CD14-positive monocyte (primary cell): ENCODE data around the gene ACOT7. TPM values are rescaled to one million over a fixed set of nuclear protein-coding genes. Genes with fewer than 3 reads are reported as not detected.

Source experiments
- DNase-seq, 3 donors: peaks; one replicate each; pipeline ENCODE4 v3.0.0-alpha.2; 2011 to 2022
- H2AFZ ChIP-seq: 2 replicates; pipeline ENCODE4 v1.6.0; 2012; ENCODE audit warnings: mild to moderate bottlenecking, low read depth, low read length, inconsistent platforms; ENCODE audit not compliant: insufficient read depth, poor library complexity, severe bottlenecking
- H3K27ac ChIP-seq, 2 donors: 1 replicate in 1 of 2; 2 replicates in 1 of 2; pipeline ENCODE4 v1.5.1; 2012 to 2013; ENCODE audit warnings: low read length in 2 of 2, control low read depth in 1 of 2, inconsistent platforms in 1 of 2, low read depth in 1 of 2, mild to moderate bottlenecking in 1 of 2
- H3K27me3 ChIP-seq, 2 donors: one replicate each; pipeline versions ENCODE4 v1.6.0 to v1.6.1; 2011 to 2013; ENCODE audit warnings: low read length in 2 of 2; ENCODE audit not compliant: control insufficient read depth in 2 of 2, insufficient read depth in 2 of 2
- H3K36me3 ChIP-seq, 2 donors: replicated peaks in 1 of 2; 1 replicate in 1 of 2; 2 replicates in 1 of 2; pipeline versions ENCODE4 v1.5.1 to v1.6.1; 2012 to 2013; ENCODE audit warnings: low read length in 2 of 2, control low read depth in 1 of 2, inconsistent platforms in 1 of 2, mild to moderate bottlenecking in 1 of 2; ENCODE audit not compliant: insufficient read depth in 2 of 2, control insufficient read depth in 1 of 2
- H3K4me1 ChIP-seq, 2 donors: 1 replicate in 1 of 2; 2 replicates in 1 of 2; pipeline versions ENCODE4 v1.5.1 to v1.6.1; 2012 to 2013; ENCODE audit warnings: low read length in 2 of 2, control low read depth in 1 of 2, inconsistent platforms in 1 of 2, mild to moderate bottlenecking in 1 of 2, moderate library complexity in 1 of 2; ENCODE audit not compliant: insufficient read depth in 2 of 2, control insufficient read depth in 1 of 2
- H3K4me2 ChIP-seq: replicated peaks from 2 replicates; pipeline ENCODE3; 2012; ENCODE audit warnings: low read length, moderate library complexity, mild to moderate bottlenecking; ENCODE audit not compliant: poor library complexity, severe bottlenecking; ENCODE audit errors: extremely low read depth
- H3K4me3 ChIP-seq, 3 experiments: fragments of 200-600 bp in 1 of 3; sonication (generic) in 1 of 3; replicated peaks in 1 of 3; 1 replicate in 2 of 3; 2 replicates in 1 of 3; pipeline ENCODE4 v1.5.1; 2011 to 2013; ENCODE audit warnings: low read length in 3 of 3, mild to moderate bottlenecking in 3 of 3, control low read depth in 2 of 3, low read depth in 2 of 3, inconsistent platforms in 1 of 3, moderate library complexity in 1 of 3
- H3K79me2 ChIP-seq: 2 replicates; pipeline ENCODE4 v1.6.0; 2012; ENCODE audit warnings: mild to moderate bottlenecking, control low read depth, inconsistent platforms, low read length, moderate library complexity; ENCODE audit not compliant: insufficient read depth
- H3K9ac ChIP-seq: 2 replicates; pipeline ENCODE4 v1.6.0; 2017; ENCODE audit warnings: low read length, mild to moderate bottlenecking; ENCODE audit not compliant: insufficient read depth, poor library complexity, severe bottlenecking
- H3K9me3 ChIP-seq, 2 donors: replicated peaks in 1 of 2; 1 replicate in 1 of 2; 2 replicates in 1 of 2; pipeline versions ENCODE4 v1.5.1 to v1.6.1; 2012 to 2013; ENCODE audit warnings: low read length in 2 of 2, control low read depth in 1 of 2; ENCODE audit not compliant: control insufficient read depth in 1 of 2, insufficient read depth in 1 of 2
- H4K20me1 ChIP-seq: 2 replicates; pipeline ENCODE4 v1.6.0; 2012; ENCODE audit warnings: mild to moderate bottlenecking, low read length, control low read depth, moderate library complexity; ENCODE audit not compliant: insufficient read depth
- H3K27ac Mint-ChIP-seq, 7 donors: one replicate each; pipeline ENCODE4 v1.8.0; 2020; ENCODE audit warnings: mild to moderate bottlenecking in 7 of 7, mixed read lengths in 7 of 7, moderate library complexity in 6 of 7, inconsistent platforms in 2 of 7
- H3K27me3 Mint-ChIP-seq, 3 donors: one replicate each; pipeline ENCODE4 v1.8.0; 2021 to 2022; ENCODE audit warnings: low read depth in 3 of 3, mild to moderate bottlenecking in 3 of 3, mixed read lengths in 3 of 3, moderate library complexity in 3 of 3, inconsistent platforms in 1 of 3
- H3K36me3 Mint-ChIP-seq, 2 donors: one replicate each; pipeline ENCODE4 v1.8.0; 2020; ENCODE audit warnings: mixed read lengths in 2 of 2, inconsistent platforms in 1 of 2, mild to moderate bottlenecking in 1 of 2
- H3K4me1 Mint-ChIP-seq: one replicate; pipeline ENCODE4 v1.8.0; 2020; ENCODE audit warnings: mild to moderate bottlenecking, mixed read lengths
- H3K4me3 Mint-ChIP-seq, 2 donors: one replicate each; pipeline ENCODE4 v1.8.0; 2020; ENCODE audit warnings: mild to moderate bottlenecking in 2 of 2, mixed read lengths in 2 of 2, moderate library complexity in 1 of 2
- H3K9me3 Mint-ChIP-seq, 7 donors: one replicate each; pipeline ENCODE4 v1.8.0; 2020 to 2022; ENCODE audit warnings: mixed read lengths in 7 of 7, mild to moderate bottlenecking in 6 of 7, moderate library complexity in 6 of 7, inconsistent platforms in 2 of 7
- CTCF ChIP-seq: fragments of 200-600 bp; IDR thresholded peaks from one replicate; pipeline ENCODE4 v1.8.0; 2022; ENCODE audit warnings: antibody characterized with exemption, mild to moderate bottlenecking
- WGBS: methylation state at CpG from one replicate; pipeline ENCODE4 v1.1.5; 2013; ENCODE audit warnings: missing lambda C conversion rate; ENCODE audit not compliant: insufficient coverage; 5-methylcytosine and 5-hydroxymethylcytosine counted together
- intact Hi-C, 2 donors: fragments of 100-400 bp; cut with micrococcal nuclease; formaldehyde crosslinking; loops; one replicate each; pipeline versions ENCODE4 v1.15.0 to v1.15.1; 2023
- polyA plus RNA-seq, 3 donors: library from polyadenylated mRNA; depleted of rRNA in 1 of 3; unstranded in 2 of 3; stranded (reverse) in 1 of 3; fragments of 300-500 nt in 2 of 3; fragments of >200 nt in 1 of 3; fragmentation: Illumina TruSeq in 2 of 3; gene quantifications; 1 replicate in 2 of 3; 2 replicates in 1 of 3; pipeline ENCODE4 v1.2.3, GENCODE V29; 2012 to 2021

ACOT7 gene
- polyA plus RNA-seq, 3 donors = 0.63 to 4.3 (median 1.4) TPM

- Mint-ChIP-seq H3K4me1 (peaks cover 6% of the 10 kb centered on the region), H3K9me3 (peaks cover 0 to 3% (median 0%) of the 10 kb centered on the region in 7 donors), H3K27me3 (peaks cover 33 to 62% (median 41%) of the 10 kb centered on the region in 3 donors), H3K4me3 (no peak overlapping the region), H3K36me3 (no peaks in the 10 kb centered on the region), H3K27ac (no peak overlapping the region)
- intact Hi-C loops = no loop called here
- no peak overlapping the region for H3K27ac ChIP-seq
- TF ChIP-seq CTCF = no peak
- no peaks in the 10 kb centered on the region for H3K9me3 ChIP-seq
- H4K20me1 ChIP-seq = no peaks in the 10 kb centered on the region
- WGBS = 96% methylated on average over 11 of the region's 13 CpGs
- no peak overlapping the region for H2AFZ ChIP-seq
- no peak overlapping the region for H3K4me2 ChIP-seq
- no peaks in the 10 kb centered on the region for H3K79me2 ChIP-seq
- H3K27me3 ChIP-seq = peaks cover 0 to 16% of the 10 kb centered on the region in 2 donors
- no peak overlapping the region for H3K9ac ChIP-seq
- H3K36me3 ChIP-seq = no peaks in the 10 kb centered on the region
- DNase-seq = no peak
- H3K4me1 ChIP-seq = no peaks in the 10 kb centered on the region
- H3K4me3 ChIP-seq = no peak overlapping the region
These were observed 16.8 kb upstream of the ACOT7 start for GRCh38 chr1:6410248-6410893.

GRCh38 chr1:6409733-6410132 lies 16.2 kb upstream of the ACOT7 start:
- no peak overlapping the region for H3K27ac ChIP-seq
- H3K9me3 ChIP-seq = no peaks in the 10 kb centered on the region
- H3K27ac Mint-ChIP-seq = no peak overlapping the region
- H3K9ac ChIP-seq = no peak overlapping the region
- H3K4me1 Mint-ChIP-seq = peaks cover 4% of the 10 kb centered on the region
- peaks cover 31 to 61% (median 39%) of the 10 kb centered on the region in 3 donors for H3K27me3 Mint-ChIP-seq
- no peak overlapping the region for H3K4me3 Mint-ChIP-seq
- TF ChIP-seq CTCF = no peak
- no CpG with 5 or more reads among the region's 6 CpGs for WGBS
- no peaks in the 10 kb centered on the region for H3K36me3 ChIP-seq
- no peak for DNase-seq
- no peaks in the 10 kb centered on the region for H4K20me1 ChIP-seq
- H3K9me3 Mint-ChIP-seq = peaks cover 0 to 3% (median 0%) of the 10 kb centered on the region in 7 donors
- no peak overlapping the region for H2AFZ ChIP-seq
- H3K4me2 ChIP-seq = no peak overlapping the region
- H3K79me2 ChIP-seq = no peaks in the 10 kb centered on the region
- no peaks in the 10 kb centered on the region for H3K36me3 Mint-ChIP-seq
- H3K4me3 ChIP-seq = no peak overlapping the region
- H3K4me1 ChIP-seq = no peaks in the 10 kb centered on the region
- intact Hi-C loops = loop anchor here in 1 of 2 donors (5.0 kb wide), 1 partner anchor 52 kb away; no protein-coding TSS in a partner anchor
- H3K27me3 ChIP-seq = peaks cover 0 to 10% of the 10 kb centered on the region in 2 donors
